ENCODE measurements around the gene RAB36. TPM values are rescaled to one million over a fixed set of nuclear protein-coding genes. Genes with fewer than 3 reads are reported as not detected.

The RAB36 gene
- 1.4 and 1.9 TPM in 2 replicates for total RNA-seq (2014; rRNA removed; shearing (Covaris generic))
- 2.8 and 4.5 TPM in 2 replicates for polyA plus RNA-seq (2015; cell fraction: cytosol; rRNA removed)
- polyA plus RNA-seq (2015; cell fraction: nucleus; rRNA removed), result 3.0 and 3.2 TPM in 2 replicates

- peak; percentile 98 for DNase-seq (ENCODE audit: low read depth)
Observed at GRCh38 chr22:23144932-23145877, at the start of gene RAB36. Gene RAB36 (plus strand): TSS chr22:23145477. CDS start chr22:23146617, 1,140 bp downstream.

- DNase-seq (ENCODE audit: low read depth), result no peak
Observed at GRCh38 chr22:23095733-23096342, 49.4 kb upstream of the RAB36 start.

- DNase-seq (ENCODE audit: low read depth), result no peak
Observed at GRCh38 chr22:23097412-23098229, 47.7 kb upstream of the RAB36 start.

- DNase-seq (ENCODE audit: low read depth), result no peak
Observed at GRCh38 chr22:23098230-23098705, 47.0 kb upstream of the RAB36 start.

- DNase-seq (ENCODE audit: low read depth), result no peak
Observed at GRCh38 chr22:23098718-23099530, 46.4 kb upstream of the RAB36 start.

GRCh38 chr22:23099531-23099804, 45.8 kb upstream of the RAB36 start:
- DNase-seq (ENCODE audit: low read depth), result no peak

- no peak for DNase-seq (ENCODE audit: low read depth)
Observed at GRCh38 chr22:23100124-23100801, 45.0 kb upstream of the RAB36 start.

- DNase-seq (ENCODE audit: low read depth), result no peak
Observed at GRCh38 chr22:23101524-23101923, 43.8 kb upstream of the RAB36 start.

- DNase-seq (ENCODE audit: low read depth), result no peak
Observed at GRCh38 chr22:23102002-23102655, 43.1 kb upstream of the RAB36 start.

GRCh38 chr22:23102776-23103175, 42.5 kb upstream of the RAB36 start:
- DNase-seq (ENCODE audit: low read depth), result no peak

- no peak for DNase-seq (ENCODE audit: low read depth)
Observed at GRCh38 chr22:23103199-23103954, 41.9 kb upstream of the RAB36 start.

- DNase-seq (ENCODE audit: low read depth), result no peak
Observed at GRCh38 chr22:23104187-23104971, 40.9 kb upstream of the RAB36 start.

- no peak for DNase-seq (ENCODE audit: low read depth)
Observed at GRCh38 chr22:23105304-23105703, 40.0 kb upstream of the RAB36 start.

GRCh38 chr22:23105919-23106318, 39.4 kb upstream of the RAB36 start:
- no peak for DNase-seq (ENCODE audit: low read depth)

GRCh38 chr22:23106344-23106743, 38.9 kb upstream of the RAB36 start:
- no peak for DNase-seq (ENCODE audit: low read depth)

GRCh38 chr22:23106906-23107367, 38.3 kb upstream of the RAB36 start:
- no peak for DNase-seq (ENCODE audit: low read depth)

- DNase-seq (ENCODE audit: low read depth), result no peak
Observed at GRCh38 chr22:23107487-23108248, 37.6 kb upstream of the RAB36 start.

Data from HT1080 (cell line).